H9 (cell line): ENCODE results near the gene ZNF557. TPM values are rescaled to one million over a fixed set of nuclear protein-coding genes. Genes with fewer than 3 reads are reported as not detected.

Experiments used
- DNase-seq: peaks from one replicate; pipeline ENCODE4 v3.0.0-alpha.2; 2017
- H2AFZ ChIP-seq: one replicate; pipeline ENCODE4 v1.6.1; 2013; ENCODE audit warnings: mild to moderate bottlenecking, low read length, control low read depth, moderate library complexity
- H2AK5ac ChIP-seq: 2 replicates; pipeline ENCODE4 v1.6.1; 2013; ENCODE audit warnings: low read length, control low read depth, mixed read lengths; ENCODE audit not compliant: insufficient read length
- H2BK120ac ChIP-seq: one replicate; pipeline ENCODE4 v1.6.1; 2013; ENCODE audit warnings: low read depth, mild to moderate bottlenecking, low read length, control low read depth, inconsistent platforms; ENCODE audit not compliant: poor library complexity, severe bottlenecking
- H2BK12ac ChIP-seq: 2 replicates; pipeline ENCODE4 v1.6.1; 2013; ENCODE audit warnings: low read length, control low read depth, mixed read lengths, low read depth; ENCODE audit not compliant: insufficient read length
- H2BK15ac ChIP-seq: 2 replicates; pipeline ENCODE4 v1.6.1; 2013; ENCODE audit warnings: low read depth, low read length, control low read depth
- H2BK20ac ChIP-seq: one replicate; pipeline ENCODE4 v1.6.1; 2013; ENCODE audit warnings: low read depth, mild to moderate bottlenecking, low read length, control low read depth, inconsistent platforms; ENCODE audit not compliant: poor library complexity, severe bottlenecking
- H2BK5ac ChIP-seq: 2 replicates; pipeline ENCODE4 v1.6.1; 2013; ENCODE audit warnings: low read length, control low read depth, mixed read lengths; ENCODE audit not compliant: insufficient read length
- H3K14ac ChIP-seq: 2 replicates; pipeline ENCODE4 v1.6.1; 2013; ENCODE audit warnings: low read length, control low read depth; ENCODE audit not compliant: insufficient read depth
- H3K18ac ChIP-seq: 2 replicates; pipeline ENCODE4 v1.6.1; 2013; ENCODE audit warnings: low read depth, mild to moderate bottlenecking, mixed read lengths, low read length, control low read depth; ENCODE audit not compliant: insufficient read length
- H3K23ac ChIP-seq: 2 replicates; pipeline ENCODE4 v1.6.1; 2013; ENCODE audit warnings: low read length, control low read depth, mixed read lengths, low read depth; ENCODE audit not compliant: insufficient read length
- H3K23me2 ChIP-seq: 2 replicates; pipeline ENCODE4 v1.6.1; 2013; ENCODE audit warnings: low read depth, mild to moderate bottlenecking, mixed read lengths, low read length, control low read depth; ENCODE audit not compliant: insufficient read length, poor library complexity, severe bottlenecking
- H3K27ac ChIP-seq: 2 replicates; pipeline ENCODE4 v1.5.1; 2013; ENCODE audit warnings: low read length, control low read depth, mixed read lengths, low read depth; ENCODE audit not compliant: insufficient read length
- H3K27me3 ChIP-seq: 2 replicates; pipeline ENCODE4 v1.6.1; 2013; ENCODE audit warnings: low read length, control low read depth, inconsistent platforms; ENCODE audit not compliant: insufficient read depth
- H3K4ac ChIP-seq: 2 replicates; pipeline ENCODE4 v1.6.1; 2013; ENCODE audit warnings: low read depth, mild to moderate bottlenecking, control low read depth, inconsistent platforms, low read length, moderate library complexity
- H3K4me1 ChIP-seq: 2 replicates; pipeline ENCODE4 v1.6.1; 2013; ENCODE audit warnings: low read length, control low read depth, inconsistent platforms; ENCODE audit not compliant: insufficient read depth
- H3K4me2 ChIP-seq: 2 replicates; pipeline ENCODE4 v1.6.1; 2013; ENCODE audit warnings: low read length, control low read depth, mixed read lengths; ENCODE audit not compliant: insufficient read length, insufficient read depth
- H3K56ac ChIP-seq: 2 replicates; pipeline ENCODE4 v1.6.1; 2013; ENCODE audit warnings: low read depth, mild to moderate bottlenecking, mixed read lengths, low read length, control low read depth; ENCODE audit not compliant: insufficient read length
- H3K79me1 ChIP-seq: 2 replicates; pipeline ENCODE4 v1.6.1; 2013; ENCODE audit warnings: low read depth, mild to moderate bottlenecking, moderate library complexity, low read length, control low read depth, inconsistent platforms; ENCODE audit not compliant: insufficient read depth, poor library complexity, severe bottlenecking
- H3K79me2 ChIP-seq: 2 replicates; pipeline ENCODE4 v1.6.1; 2013; ENCODE audit warnings: low read length, control low read depth, inconsistent platforms; ENCODE audit not compliant: insufficient read depth
- H3K9ac ChIP-seq: 2 replicates; pipeline ENCODE4 v1.6.1; 2013; ENCODE audit warnings: low read length, control low read depth, mixed read lengths; ENCODE audit not compliant: insufficient read length; ENCODE audit errors: extremely low read depth
- H3K9me3 ChIP-seq: one replicate; pipeline ENCODE4 v1.6.1; 2013; ENCODE audit warnings: low read depth, low read length, inconsistent platforms; ENCODE audit not compliant: control insufficient read depth
- H3T11ph ChIP-seq: one replicate; pipeline ENCODE4 v1.6.1; 2013; ENCODE audit warnings: mild to moderate bottlenecking, low read length, control low read depth, inconsistent platforms
- H4K20me1 ChIP-seq: one replicate; pipeline ENCODE4 v1.6.1; 2013; ENCODE audit not compliant: control insufficient read depth, insufficient read length, insufficient read depth
- H4K5ac ChIP-seq: 2 replicates; pipeline ENCODE4 v1.6.1; 2013; ENCODE audit warnings: low read depth, mild to moderate bottlenecking, mixed read lengths, low read length, control low read depth; ENCODE audit not compliant: insufficient read length
- H4K8ac ChIP-seq: replicated peaks from 2 replicates; pipeline ENCODE4 v1.6.1; 2013; ENCODE audit warnings: low read length, control low read depth, mixed read lengths, low read depth; ENCODE audit not compliant: insufficient read length
- H4K91ac ChIP-seq: 2 replicates; pipeline ENCODE4 v1.6.1; 2013; ENCODE audit warnings: low read depth, mild to moderate bottlenecking, moderate library complexity, mixed read lengths, low read length, control low read depth; ENCODE audit not compliant: insufficient read length
- H3K27ac Mint-ChIP-seq, 3 experiments: 2 replicates in 2 of 3; 3 replicates in 1 of 3; pipeline ENCODE4 v1.8.0; 2020 to 2021; ENCODE audit warnings: mixed read lengths in 3 of 3, mild to moderate bottlenecking in 1 of 3, moderate library complexity in 1 of 3
- H3K27me3 Mint-ChIP-seq: 2 replicates; pipeline ENCODE4 v1.8.0; 2021; ENCODE audit warnings: low read depth, mild to moderate bottlenecking, moderate library complexity, mixed read lengths
- H3K36me3 Mint-ChIP-seq, 3 experiments: 2 replicates in 2 of 3; 3 replicates in 1 of 3; pipeline ENCODE4 v1.8.0; 2020 to 2021; ENCODE audit warnings: low read depth in 3 of 3, mixed read lengths in 3 of 3; ENCODE audit not compliant: insufficient read depth in 1 of 3
- H3K4me1 Mint-ChIP-seq, 2 experiments: 2 replicates each; pipeline ENCODE4 v1.8.0; 2020; ENCODE audit warnings: mixed read lengths in 2 of 2
- H3K4me3 Mint-ChIP-seq, 2 experiments: 2 replicates in 1 of 2; 3 replicates in 1 of 2; pipeline ENCODE4 v1.8.0; 2020 to 2021; ENCODE audit warnings: mild to moderate bottlenecking in 2 of 2, mixed read lengths in 2 of 2, moderate library complexity in 1 of 2
- H3K9me3 Mint-ChIP-seq, 2 experiments: 2 replicates in 1 of 2; 3 replicates in 1 of 2; pipeline ENCODE4 v1.8.0; 2020; ENCODE audit warnings: mild to moderate bottlenecking in 2 of 2, mixed read lengths in 2 of 2, moderate library complexity in 1 of 2
- CTCF ChIP-seq: fragments of 200-600 bp; sonication (generic); conservative IDR thresholded peaks from 3 replicates; pipeline ENCODE4 v1.8.0; 2021; ENCODE audit warnings: antibody characterized with exemption, mild to moderate bottlenecking
- WGBS: extraction: QIAGEN DNeasy Blood & Tissue Kit; methylation state at CpG from one replicate; pipeline ENCODE4 v1.1.7; 2013; ENCODE audit warnings: missing lambda C conversion rate, low lambda C conversion rate, mixed read lengths; ENCODE audit not compliant: insufficient read length; ENCODE audit errors: extremely low coverage; 5-methylcytosine and 5-hydroxymethylcytosine counted together
- total RNA-seq: library from RNA; stranded (reverse); gene quantifications from 2 replicates; pipeline ENCODE4 v1.2.1, GENCODE V29; 2021

The ZNF557 gene
- total RNA-seq, 1 experiment from 2014 or later: 12.2 TPM

- Histone ChIP-seq H2BK12ac (no peak overlapping the region), H2AFZ (no peak overlapping the region), H4K8ac (no peak overlapping the region), H2AK5ac (no peak overlapping the region), H2BK20ac (no peak overlapping the region), H4K5ac (no peak overlapping the region), H3K18ac (no peak overlapping the region), H3K27ac (no peak overlapping the region), H3K4me1 (no peaks in the 10 kb centered on the region), H2BK120ac (no peak overlapping the region), H2BK15ac (no peak overlapping the region), H3K4ac (no peak overlapping the region), H3K23ac (no peak overlapping the region), H3K23me2 (peaks cover 7% of the 10 kb centered on the region), H3K9me3 (no peaks in the 10 kb centered on the region), H4K91ac (no peak overlapping the region), H3K79me2 (no peaks in the 10 kb centered on the region), H3T11ph (no peak overlapping the region), H3K79me1 (no peaks in the 10 kb centered on the region), H3K9ac (no peak overlapping the region), H3K14ac (no peak overlapping the region), H3K27me3 (no peaks in the 10 kb centered on the region), H3K4me2 (no peak overlapping the region), H3K56ac (no peak overlapping the region), H2BK5ac (no peak overlapping the region), H4K20me1 (no peaks in the 10 kb centered on the region)
- no peak for TF ChIP-seq CTCF
- H3K27ac Mint-ChIP-seq: no peak overlapping the region
- peaks cover 0 to 3% of the 10 kb centered on the region in 2 experiments; a peak in 2 of 4 replicates for H3K4me1 Mint-ChIP-seq
- no peaks in the 10 kb centered on the region for H3K27me3 Mint-ChIP-seq
- peaks cover 15 to 25% (median 18%) of the 10 kb centered on the region in 3 experiments for H3K36me3 Mint-ChIP-seq
- no CpG with 5 or more reads among the region's 2 CpGs for WGBS
- H3K9me3 Mint-ChIP-seq: peaks cover 37 to 50% of the 10 kb centered on the region in 2 experiments
- no peak for DNase-seq
- H3K4me3 Mint-ChIP-seq: no peak overlapping the region
Measured at GRCh38 chr19:7067716-7068115, 1.8 kb upstream of the ZNF557 start.
